Stimulated activated CD8-positive, alpha-beta memory T cell treated with anti-CD3 and anti-CD28 coated beads, Interleukin-15, amount 100 ng/mL, for 48 hours (primary cell): ENCODE measurements around the gene GPR12.

ENCODE experiments used
- DNase-seq, 2 donors: peaks; one replicate each; pipeline ENCODE4 v3.0.0-alpha.2; 2020; ENCODE audit warnings: low read depth in 2 of 2

Gene GPR12

DNA sequence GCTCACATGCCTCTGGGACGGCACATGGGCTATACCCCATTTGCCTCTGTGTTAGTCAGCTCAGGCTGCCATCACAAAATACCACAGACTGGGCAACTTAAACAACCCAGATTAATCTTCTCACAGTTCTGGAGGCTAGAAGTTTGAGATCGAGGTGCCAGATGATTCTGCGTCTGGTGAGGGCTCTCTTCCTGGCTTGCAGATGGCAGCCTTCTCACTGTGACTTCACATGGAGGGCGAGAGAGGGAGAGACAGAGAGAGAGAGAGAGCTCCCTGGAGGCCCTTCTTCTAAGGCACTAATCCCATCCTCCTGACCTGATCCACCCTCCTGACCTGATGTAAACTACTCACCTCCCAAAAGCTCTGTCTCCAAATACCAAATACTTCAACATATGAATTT is 55.0 kb downstream of the GPR12 start:
- no peak for DNase-seq
